Stimulated activated CD8-positive, alpha-beta memory T cell treated with anti-CD3 and anti-CD28 coated beads, Interleukin-2, amount 100 ng/mL, for 48 hours (primary cell): ENCODE data around the gene SLC6A5.
"Not testable (repeated sequence)": the region's sequence is repeated elsewhere in the genome, so short reads cannot be mapped to it uniquely, and the experiment has no call there.

ENCODE experiments used
- DNase-seq, 2 donors: peaks; one replicate each; pipeline ENCODE4 v3.0.0-alpha.2; 2020; ENCODE audit warnings: low read depth in 2 of 2

Gene SLC6A5

GRCh38 chr11:20599221-20600019 is at the start of gene SLC6A5:
Gene SLC6A5, plus strand, starts transcription at chr11:20599608. Its CDS starts 65 bp downstream, at chr11:20599673.
- DNase-seq, result peak; percentile 13 to 23

DNA sequence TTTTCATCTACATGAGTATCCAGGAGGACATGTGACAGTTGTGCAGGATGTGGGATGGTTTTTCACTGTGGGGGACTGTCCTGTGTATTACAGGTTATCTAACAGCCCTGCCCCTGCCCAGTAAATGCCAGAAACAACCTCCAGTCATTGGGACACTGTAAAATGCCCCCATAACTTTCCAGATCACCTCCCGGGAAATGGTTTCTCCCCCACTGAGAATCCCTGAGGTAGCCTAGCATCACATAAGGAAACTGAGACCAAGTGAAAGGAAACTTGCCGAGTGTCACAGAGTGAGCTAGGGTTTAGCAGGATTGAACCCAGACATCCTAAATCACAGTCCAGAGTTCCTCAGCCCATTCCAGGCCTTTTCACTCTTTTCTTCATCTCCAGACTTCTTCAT is 48.3 kb upstream of the SLC6A5 start:
- no peak for DNase-seq

DNA sequence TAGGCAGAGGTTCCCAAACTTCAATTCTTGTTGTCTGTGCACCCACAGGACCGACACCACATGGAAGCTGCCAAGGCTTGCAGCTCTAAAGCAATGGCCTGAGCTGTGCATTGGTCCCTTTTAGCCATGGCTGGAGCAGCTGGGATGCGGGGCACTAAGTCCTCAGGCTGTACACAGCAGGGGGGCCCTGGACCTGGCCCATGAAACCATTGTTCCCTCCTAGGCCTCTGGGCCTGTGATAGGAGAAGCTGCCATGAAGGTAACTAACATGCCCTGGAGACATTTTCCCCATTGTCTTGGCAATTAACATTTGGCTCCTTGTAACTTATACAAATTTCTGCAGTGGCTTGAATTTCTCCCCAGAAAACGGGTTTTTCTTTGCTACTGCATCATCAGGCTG is 43.6 kb upstream of the SLC6A5 start:
- DNase-seq, result no peak

DNA sequence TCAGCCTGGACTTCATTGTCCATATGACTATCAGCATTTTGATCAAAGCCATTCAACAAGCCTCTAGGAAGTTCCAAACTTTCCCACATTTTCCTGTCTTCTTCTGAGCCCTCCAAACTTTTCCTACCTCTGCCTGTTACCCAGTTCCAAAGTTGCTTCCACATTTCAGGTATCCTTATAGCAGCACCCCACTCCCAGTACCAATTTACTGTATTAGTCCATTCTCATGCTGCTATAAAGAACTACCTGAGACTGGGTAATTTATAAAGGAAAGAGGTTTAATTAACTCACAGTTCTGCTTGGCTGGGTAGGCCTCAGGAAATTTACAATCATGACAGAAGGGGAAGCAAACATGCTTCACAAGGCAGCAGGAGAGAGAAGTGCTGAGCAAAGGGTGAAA is 43.0 kb upstream of the SLC6A5 start:
- not testable (repeated sequence) for DNase-seq

DNA sequence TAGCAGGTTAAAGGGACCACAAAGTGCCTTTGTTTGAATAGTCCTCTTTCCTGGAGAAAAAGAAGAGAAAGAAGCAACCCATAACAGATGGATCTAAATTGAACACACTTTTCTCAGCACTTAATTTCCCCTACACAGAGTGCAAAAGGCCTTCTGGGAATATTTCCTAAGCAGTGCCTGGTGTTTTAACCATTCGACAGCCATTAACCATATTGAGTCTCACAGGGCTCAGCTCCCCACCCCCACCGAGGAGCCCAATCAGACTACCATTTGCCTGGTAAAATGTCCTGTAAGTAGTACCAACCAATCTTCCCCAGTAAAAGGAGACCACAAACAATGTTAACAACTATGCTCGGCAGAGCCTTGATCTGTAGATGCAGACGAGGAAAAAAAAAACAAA is 40.7 kb upstream of the SLC6A5 start:
- DNase-seq, result no peak

GRCh38 chr11:20559523-20560300 is 39.7 kb upstream of the SLC6A5 start:
- DNase-seq, result no peak

DNA sequence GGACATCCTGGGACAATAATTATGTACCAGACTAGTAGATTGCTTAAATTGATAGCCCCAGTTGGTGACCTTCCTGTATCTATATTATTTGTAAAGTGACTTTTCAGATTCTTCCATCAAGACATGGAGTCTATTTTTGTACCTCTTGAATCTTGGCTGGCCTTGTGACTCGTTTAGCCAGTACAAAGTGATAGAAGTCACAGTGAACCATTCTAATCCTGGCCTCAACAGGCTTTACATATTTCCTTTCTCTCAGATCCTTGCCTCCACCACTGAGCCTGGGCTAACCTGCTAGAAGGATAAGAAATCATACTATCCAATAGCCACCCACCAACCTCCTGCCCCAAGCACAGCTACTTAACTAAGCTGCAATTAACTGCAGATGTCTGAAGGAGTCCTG is 37.5 kb upstream of the SLC6A5 start:
- DNase-seq, result no peak

DNA sequence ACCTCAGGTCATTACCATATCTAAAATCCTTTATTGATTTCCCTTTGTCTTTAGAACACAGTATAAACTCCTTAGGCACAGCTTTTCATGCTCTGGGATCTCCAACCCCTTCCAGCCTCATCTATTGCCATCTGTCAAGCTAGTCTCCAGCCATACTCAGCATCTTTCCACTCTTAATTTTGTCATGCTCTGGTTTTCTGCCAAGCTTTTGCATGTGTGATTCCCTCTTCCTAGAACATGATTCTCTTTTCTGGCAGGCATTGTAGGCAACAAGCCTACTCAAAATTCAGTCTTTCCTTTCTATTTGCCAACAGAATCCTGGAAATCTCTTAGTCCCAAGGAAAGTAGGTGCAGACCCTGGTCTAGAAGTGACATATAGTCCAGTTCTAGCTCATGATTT is 35.5 kb upstream of the SLC6A5 start:
- DNase-seq, result no peak

- DNase-seq, result no peak
Observed at GRCh38 chr11:20564846-20565635, 34.4 kb upstream of the SLC6A5 start.

DNA sequence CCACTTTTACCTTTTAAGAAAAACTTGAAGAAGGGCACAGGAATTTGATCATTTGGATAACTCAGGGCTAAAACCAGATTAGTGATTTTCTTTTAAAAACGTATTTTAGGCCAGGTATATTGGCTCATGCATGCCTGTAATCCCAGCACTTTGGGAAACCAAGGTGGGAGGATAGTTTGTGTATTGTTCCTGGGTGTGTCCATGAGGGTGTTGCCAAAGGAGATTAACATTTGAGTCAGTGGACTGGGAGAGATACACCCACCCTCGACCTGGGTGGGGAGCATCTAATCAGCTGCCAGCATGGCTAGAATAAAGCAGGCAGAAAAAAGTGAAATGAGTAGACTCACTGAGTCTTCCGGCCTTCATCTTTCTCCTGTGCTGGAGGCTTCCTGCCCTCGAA is 33.3 kb upstream of the SLC6A5 start:
- DNase-seq, result not testable (repeated sequence)

DNA sequence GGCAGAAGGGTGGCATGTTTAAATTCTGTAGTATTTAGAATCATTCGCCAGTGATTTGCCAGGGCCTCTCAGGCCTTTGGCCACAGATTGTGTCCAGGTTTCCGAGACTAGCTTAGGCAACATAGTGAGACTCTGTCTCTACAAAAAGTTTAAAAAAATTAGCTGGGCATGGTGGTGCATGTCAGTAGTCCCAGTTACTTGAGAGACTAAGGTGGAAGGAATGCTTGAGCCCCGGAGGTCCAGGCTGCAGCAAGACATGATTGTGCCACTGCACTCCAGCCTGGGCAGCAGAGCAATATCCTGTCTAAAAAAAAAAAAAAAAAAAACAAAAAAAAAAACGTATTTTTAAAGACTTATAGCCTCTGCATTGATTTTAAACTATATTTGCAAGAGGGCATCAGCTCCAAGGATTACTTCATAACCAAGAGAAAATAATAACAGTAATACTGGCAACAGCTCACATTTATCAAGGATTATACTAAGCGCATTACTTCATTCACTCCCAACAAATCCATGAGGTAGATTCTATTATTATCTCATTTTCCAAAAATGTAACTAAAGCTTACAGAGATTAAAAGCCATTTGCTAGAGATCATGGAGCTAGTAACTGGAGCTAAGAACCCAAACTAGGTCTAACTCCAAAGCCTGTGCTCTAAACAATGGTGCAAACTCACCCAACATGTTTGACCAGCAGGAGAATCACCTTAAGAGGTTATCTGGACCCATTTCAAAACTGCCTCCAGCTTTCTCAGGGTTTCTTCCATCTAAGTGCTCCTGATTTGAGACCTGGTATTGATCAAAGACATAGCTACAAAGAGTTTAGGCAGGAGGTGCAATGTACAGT is 32.6 kb upstream of the SLC6A5 start:
- no peak for DNase-seq

- DNase-seq, result not testable (repeated sequence)
Observed at GRCh38 chr11:20579725-20580124, 19.7 kb upstream of the SLC6A5 start.

DNA sequence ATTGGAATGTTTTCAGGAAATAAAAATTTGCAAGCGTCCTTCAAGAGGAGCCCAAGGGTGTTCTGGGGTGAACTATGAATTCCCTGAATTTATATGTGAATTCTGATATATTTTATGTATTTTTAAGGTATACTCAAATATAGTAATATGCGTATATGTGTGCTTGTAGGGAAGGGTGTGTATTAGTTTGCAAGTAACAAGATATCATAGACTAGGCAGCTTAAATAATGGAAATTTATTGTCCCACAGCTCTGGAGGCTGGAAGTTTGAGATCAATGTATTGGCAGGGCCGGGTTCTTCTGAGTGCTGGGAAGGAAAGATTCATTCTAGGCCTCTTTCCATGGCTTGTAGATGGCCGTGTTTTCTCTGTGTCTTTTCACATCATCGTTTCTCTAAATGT is 16.2 kb upstream of the SLC6A5 start:
- DNase-seq, result no peak

DNA sequence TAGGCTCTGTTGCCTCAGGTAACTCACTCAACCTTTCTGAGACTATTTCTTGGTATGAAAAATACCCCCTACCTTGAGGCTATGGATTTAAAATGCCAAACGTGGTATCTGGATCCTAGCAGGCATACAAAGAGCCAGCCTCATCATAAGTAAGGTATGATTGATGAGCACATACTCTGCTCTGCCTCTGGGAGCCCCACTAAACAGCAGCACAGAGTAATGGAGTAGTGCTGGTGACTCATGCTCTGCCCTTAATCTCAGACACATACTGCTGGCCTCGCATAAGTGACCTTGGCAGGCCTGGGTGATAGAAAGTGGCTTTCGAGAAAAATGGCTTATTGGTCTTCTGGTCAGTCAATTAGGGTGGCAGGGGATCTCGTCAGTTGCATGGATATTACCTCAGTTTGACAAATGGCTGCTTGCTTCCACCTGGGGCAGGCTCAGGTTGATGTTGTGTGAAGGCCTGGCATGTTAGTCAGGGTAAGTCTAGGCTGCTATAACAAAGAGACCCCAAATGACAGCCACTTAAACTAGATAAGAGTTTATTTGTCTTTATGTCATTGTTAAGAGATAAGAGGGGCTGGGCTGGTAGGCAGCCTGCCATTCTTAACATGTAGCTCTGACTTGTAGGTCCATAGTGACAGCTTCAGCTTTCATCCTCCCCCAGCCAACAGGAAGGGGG is 15.2 kb upstream of the SLC6A5 start:
- DNase-seq, result no peak

- DNase-seq, result no peak
Observed at GRCh38 chr11:20589796-20590195, 9.6 kb upstream of the SLC6A5 start.

DNA sequence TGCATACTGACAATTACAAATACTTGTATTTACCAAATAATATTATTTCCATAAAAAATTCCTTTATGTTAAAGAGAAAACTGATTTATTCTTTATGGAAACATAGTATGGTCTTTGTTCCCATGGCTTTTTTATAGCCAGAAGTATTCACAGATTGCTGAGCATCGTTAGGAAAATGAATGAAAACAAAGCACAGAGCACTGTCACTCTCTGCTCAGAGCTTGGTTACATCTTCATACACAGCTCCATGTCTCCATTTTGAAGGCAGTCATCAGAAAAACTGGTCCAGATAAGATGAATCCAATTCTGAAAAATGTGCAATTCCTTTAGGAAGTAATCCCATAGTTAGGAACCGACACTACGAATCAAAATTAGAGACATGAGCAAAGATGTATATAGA is 9.0 kb upstream of the SLC6A5 start:
- no peak for DNase-seq

DNA sequence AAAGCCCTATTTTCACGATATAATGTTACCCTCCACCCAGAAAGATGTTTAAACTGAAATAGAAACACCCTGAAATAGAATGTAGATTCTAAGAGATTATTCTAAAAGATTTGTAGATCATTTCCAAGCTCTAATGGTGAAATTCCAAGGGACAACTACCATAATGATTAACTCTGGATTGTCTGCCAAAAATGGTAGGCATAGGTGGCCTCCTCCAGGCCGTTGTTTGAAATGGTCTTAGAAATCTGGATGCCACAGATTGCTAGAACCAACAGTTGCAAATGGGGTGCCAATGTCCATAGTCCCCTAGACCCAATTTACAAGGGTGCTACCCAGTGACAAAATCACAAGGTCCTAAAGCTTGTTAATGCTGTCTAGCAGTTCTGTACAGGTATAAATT is 6.7 kb upstream of the SLC6A5 start:
- DNase-seq, result no peak

GRCh38 chr11:20594274-20595061 is 4.9 kb upstream of the SLC6A5 start:
- no peak for DNase-seq

DNA sequence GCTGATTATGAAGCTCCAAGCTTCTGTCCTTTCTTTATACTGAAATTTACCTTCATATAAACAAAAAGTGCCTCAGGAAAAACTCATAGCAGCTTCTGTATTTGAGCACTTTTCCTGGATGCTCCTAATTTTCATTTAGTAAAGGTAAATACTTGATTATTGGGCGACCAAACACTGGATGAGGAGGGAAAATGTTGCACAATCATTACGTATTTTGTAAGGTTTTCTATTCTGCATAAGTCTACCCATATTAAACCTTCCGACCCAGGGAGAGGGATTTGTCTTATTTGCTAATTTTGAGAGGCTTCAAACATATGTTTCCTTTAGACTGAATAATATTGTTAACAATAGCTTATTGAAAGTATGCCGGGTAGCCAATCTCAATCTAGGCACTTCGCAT is 4.3 kb upstream of the SLC6A5 start:
- DNase-seq, result no peak
